Hematopoietic multipotent progenitor cell treated with erythropoietin and hydrocortisone succinate and interleukin-3 and kit ligand, for 15 days (in vitro differentiated cells): Measurements from ENCODE around the gene WDR5.

Experiments used
- DNase-seq: peaks from one replicate; pipeline ENCODE4 v3.0.0-alpha.2; 2015; ENCODE audit warnings: low spot score

WDR5 gene

DNA sequence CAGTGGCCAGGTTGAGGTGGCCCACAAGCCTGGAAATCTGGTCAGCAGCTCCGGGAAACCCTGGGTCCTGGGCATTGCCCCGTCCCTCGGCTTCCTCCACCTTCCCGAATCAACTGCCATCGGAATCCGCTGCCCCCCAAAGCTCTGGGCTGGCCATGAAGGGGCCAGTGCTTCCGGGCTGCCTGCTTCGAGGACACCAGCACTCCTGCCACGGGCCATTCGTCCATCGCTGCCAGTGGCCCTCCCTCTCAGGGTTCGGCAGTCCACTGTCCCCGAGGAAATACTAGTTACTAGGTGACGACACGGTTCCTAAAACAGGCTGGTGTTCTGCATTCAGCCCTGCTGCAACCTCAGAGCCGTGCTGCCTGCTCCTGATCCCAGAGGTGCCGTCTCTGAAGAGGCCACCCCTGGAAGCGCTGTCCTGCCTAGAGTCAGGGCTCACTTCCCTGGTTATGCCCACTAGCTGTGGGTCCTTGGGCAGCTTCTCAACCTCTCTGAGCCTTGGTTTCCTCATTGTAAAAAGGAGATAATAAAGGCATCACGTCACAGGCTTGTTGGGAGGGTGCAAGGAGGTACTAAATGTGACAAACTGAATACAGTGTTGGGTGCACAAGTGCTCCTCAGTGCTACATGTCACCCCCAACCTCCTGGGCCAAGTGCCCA is 3.5 kb upstream of the WDR5 start:
- no peak for DNase-seq

DNA sequence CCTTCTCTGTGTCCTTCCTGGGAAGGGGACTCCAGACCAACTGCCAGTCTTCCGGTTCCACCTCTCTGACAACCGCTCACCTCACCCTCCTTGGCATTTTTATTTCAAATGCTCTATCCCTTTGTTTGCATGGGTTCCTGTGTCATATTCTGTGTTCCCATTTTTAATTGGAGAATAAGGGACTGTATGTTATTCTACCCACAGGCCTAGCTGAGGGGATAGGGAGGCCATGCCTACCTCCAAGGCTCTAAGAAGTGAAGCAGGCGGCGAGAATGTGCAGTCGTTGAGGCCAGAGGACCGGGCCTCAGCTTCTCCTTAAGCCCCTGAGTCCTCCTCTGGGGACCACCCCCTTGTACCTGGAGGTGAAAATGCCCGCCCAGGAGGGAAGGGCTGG is 936 bp upstream of the WDR5 start:
- no peak for DNase-seq

DNA sequence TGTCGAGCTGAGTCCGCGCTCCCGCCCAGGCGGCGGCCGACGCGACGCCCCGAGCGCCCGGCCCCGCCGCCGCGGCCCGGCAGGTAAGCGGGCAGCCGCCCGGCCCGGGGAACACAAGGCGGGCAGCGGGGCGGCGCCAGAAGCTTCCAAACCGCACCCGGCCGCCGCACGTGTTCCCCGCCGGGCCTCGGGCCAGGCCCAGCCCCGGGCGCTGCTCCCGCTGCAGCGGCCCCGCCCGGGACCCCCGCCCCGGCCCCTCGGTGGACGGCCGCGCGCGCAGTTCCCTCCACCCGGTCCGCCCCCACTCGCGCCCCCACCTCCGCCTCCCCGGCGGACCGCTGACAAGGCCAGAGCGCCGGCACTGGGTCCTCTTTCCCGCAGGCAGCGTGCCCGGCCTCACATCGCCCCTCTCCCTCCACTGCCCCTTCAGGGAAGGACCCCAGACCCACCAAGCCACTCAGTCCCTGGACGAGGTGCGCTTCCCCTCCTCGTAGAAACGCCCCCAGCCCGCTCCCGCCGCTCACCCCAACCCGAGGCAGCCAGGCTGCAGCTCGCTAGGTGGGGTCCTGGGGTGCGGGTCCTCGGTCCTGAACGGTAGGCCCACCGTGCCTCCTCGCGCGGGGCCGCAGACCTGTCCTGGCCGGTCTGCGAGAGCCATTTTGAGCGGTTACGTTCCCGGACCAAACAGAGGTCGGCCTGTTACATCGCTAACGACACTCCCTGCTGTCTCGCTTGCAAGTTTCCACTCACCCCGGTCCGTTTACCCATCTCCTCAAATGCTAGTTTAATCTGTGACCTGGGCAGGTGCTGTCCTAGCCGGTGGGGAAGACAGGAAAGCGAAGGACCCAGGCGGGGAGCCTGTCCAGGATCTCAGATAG is 475 bp downstream of the WDR5 start:
- peak; percentile 22 for DNase-seq

DNA sequence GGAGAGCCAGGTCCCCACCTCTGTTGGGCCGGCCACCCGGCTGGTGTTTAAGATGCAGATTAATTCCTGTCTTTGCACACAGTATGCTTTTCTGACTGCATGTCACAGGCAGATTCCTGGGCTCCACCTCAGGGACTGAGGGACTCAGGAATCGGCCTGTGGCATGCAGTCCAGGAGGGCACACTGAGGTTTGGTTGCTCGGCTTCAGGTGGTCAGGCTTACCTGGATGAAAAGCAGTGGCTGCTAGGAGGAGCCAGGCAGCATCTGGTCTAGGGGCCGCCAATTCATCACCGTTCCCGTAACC is 1.1 kb downstream of the WDR5 start:
- no peak for DNase-seq

DNA sequence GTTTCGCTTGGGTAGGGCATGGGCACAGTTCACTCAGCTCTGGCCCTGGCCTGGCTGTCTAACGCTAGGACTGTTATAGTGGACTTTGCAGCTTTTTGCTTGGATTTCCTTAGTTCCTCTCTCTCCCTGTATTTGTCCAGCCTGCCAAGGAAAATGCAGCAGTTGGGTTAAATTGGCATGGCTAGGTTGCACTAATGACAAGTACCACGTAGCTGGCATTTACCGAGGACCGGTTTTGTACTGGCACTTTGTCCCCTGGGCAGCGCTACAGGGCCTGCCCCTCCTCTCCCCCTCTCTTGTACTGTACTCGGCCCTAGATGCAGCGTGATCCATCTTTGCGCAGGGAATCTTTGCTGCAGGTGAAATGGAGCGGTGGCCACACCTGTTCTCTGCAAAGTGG is 2.4 kb downstream of the WDR5 start:
- DNase-seq, result no peak

DNA sequence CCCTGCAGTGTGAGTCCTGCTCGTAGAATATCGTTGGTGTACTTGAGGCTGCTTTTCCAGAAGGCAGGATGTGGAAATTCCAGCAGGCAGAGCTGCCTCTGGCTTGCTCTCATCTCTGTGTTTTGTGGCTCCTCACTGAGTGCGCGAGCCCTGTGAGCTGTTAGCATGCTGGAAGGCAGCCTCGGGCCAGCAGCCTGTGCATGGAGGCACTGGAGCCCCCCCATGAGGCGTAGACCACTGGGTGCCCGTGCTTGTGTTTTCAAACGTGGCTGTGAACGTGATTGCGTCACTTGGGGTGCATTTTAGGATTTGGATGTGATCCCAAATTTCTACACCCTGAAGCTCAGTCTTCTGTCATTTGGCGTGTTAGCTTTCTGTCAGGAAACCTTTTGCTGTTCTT is 3.2 kb downstream of the WDR5 start:
- no peak for DNase-seq

DNA sequence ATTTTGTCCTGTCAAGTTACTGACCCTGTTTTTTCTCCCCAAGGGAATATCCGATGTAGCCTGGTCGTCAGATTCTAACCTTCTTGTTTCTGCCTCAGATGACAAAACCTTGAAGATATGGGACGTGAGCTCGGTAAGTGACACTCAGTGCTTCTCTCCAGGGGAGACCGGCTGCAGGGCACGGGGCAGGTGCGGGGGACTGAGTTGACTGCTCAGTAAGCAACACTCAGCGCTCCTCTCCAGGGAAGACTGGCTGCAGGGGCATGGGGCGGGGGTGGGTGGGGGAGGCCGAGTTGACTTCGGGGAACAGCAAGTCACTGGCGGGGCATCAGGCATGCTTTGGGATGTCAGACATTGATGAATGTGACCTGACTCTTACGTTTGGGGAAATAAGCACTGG is 6.0 kb downstream of the WDR5 start:
- no peak for DNase-seq

DNA sequence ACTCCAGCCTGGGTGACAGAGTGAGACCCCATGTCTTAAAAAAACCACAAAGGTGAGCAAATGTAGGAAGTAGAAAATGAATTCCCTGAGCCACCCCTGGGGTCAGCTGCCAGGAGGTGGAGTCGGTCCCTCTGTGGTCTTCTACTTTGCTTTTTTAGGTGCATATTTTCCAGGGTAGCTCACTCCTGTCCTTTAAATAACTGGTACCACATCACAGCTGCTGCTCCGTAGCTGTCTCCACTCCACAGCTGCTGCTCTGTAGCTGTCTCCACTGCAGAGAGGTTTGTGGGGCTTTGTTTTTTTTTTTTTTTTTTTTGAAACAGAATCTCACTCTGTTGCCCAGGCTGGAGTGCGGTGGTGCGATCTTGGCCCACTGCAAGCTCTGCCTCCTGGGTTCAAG is 8.9 kb downstream of the WDR5 start:
- no peak for DNase-seq

DNA sequence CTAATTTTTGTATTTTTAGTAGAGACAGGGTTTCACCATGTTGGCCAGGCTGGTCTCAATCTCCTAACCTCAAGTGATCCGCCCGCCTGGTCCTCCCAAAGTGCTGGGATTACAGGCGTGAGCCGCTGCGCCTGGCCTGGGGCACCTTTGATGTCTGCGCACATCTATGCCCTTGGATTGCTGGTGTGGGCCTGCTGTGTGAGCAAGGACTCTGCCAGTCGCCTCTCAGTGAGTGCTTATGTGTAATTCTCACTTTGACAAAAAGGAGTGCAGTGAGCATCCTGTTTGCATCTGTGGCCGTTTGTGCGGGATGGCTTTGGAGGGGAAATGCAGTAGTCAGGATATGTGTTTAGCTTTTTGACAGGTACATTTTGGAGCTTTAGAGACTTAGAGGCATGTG is 9.4 kb downstream of the WDR5 start:
- DNase-seq, result no peak

DNA sequence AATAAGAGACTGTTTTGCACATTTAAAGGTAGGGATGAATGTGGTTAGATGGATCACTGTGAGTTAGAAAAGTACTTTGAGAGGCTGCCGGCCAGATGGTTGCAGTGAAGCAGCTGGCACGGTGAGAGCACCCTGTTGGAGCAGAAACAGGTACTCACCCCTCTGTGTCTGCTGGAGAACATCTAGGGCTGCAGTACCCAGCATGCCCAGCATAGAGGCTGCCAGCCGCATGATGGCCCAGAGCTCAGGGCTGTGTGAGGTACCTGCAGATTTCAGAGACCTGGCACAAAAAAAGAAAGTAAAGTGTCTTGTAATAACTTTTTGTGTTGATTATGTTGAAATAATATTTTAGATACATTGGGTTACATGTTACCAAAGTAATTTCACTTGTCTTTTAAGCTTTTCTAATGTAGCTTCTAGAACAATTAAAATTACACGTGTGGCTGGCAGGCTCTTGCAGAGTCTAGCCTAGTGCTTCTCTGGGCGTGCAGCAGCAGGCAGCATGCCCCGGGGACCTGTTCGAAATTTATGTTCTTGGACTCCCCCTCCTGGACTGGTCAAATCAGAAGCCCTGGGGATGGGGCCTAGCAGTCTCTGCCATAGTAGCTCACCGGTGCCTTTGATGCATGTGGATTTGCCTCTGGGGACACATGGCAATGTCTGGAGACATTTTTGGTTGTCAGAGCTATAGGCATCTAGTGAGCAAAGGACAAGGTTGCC is 11.1 kb downstream of the WDR5 start:
- no peak for DNase-seq

DNA sequence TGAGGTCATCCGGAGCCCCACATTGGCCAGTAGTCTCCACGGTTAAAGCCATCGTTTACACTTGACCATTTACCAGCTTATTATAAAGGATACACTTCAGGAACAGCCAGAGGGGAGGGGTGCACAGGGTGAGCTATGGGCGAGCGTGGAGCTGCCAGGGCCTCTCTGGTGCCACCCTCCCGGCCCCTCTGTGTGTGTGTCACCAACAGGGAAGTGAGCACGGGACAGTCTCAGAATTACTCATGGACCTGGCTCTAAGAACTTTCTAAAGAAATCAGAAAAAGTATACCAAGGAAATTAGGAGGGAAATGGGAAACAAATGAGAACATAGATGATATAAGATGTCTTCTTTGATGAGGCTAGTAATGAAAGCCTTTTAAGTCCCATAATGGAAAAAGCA is 13.5 kb downstream of the WDR5 start:
- no peak for DNase-seq

DNA sequence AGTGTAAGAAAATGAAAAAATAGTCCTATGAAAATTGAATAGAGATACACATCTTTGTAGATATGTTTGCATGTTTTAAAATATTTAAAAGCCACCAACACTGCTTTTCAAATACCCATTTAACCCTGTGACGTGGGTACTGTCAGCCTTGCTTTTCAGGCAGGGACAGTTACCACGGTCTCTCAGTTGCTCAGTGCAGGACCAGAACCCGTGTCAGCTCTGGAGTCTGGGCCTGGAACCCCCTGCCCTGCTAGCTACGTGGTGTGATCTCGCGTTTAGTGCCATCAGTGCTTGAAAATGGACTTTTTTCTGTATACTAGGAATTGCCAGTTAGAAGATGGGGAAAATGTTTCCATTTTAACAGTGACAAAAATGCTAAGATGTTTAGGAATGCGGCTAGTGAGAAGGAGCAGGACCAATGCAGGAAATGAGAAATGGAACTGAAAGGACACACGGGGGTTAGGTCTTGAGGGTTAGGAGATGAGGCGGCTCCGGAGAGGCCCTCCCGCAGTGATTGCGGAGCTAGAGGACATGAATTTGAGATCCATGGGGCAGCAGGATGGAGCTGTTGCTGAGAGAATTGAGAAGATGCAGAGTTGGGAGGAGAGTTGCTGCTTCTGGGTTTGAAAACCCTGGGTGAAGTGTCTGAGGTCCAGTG is 14.8 kb downstream of the WDR5 start:
- DNase-seq, result no peak

DNA sequence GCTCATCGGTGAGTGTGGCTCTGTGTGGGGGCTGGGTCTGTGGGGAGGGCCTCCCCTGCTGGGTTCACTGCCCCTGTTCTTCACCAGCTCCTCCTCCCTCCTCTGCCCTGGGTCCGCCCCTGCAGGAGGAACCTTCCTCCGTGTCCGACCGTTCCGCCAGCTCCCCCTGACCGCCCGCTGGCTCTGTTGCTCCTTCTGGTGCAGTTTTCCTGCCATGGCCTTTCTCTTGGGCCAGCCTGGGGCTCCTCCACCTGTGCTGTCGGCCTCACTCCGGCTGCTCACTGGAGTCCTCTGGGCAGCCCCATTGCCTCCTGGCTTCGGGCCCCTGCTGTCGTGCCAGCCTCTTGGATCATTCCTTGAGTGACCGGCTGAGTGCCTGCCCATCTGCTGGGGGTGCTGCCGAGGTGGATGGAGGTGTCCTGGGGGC is 16.2 kb downstream of the WDR5 start:
- DNase-seq, result no peak

DNA sequence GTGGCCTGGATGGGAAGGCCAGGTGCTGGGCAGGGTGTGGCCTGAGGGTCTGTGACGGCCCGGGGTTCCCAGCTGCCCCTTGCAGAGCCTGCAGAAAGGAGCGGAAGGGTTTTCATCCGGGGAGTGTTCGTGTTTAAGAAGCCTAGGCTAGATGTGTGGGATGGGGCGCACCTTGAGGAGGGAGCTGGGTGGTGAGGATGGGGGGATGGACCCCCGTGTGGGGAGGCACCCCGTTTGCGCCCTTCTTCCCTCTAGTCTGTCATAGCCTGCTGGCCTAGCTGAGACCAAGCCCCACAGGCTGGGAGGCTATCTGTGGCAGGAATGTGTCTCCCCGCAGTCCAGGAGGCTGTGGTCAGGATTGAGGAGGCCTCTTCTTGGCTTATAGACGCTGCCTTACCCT is 16.6 kb downstream of the WDR5 start:
- DNase-seq, result no peak

DNA sequence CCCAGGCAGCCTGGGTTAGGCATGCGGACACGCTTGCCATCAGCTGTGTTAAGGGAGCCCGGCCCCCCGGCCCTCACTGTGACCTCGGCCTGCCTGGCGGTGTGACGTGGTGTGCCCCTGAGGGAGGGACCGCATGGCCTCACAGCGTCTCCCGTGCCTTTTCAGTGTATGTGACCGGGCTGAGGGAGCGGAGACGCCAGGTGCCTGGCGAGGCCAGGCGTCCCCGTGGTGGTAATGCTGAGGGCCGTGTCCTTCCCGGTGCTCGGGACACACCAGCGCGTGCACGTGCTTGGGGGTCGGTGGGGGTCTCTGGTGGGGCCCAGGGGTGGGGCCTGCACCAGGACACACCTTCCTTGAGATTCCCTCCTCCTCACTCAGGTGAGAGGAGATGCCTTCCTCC is 17.6 kb downstream of the WDR5 start:
- DNase-seq, result no peak

DNA sequence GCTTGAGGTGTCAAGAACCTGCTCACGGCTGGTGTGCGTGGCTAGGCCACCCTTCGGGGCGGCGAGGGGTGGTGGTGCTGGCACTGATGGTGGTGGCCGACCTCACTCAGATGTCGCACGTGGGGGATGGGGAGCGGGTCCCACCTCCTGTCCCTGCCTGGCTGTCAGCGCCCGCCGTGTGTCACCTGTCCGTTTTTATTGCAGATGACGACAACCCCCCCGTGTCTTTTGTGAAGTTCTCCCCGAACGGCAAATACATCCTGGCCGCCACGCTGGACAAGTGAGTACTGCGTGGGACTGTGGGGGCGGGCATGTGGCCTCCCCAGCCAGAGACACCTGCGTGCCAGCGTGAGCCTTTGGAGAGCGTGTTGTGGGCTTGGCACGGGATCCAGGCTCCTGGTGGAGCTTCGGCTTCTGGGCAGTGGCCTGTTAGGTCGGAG is 18.4 kb downstream of the WDR5 start:
- no peak for DNase-seq

DNA sequence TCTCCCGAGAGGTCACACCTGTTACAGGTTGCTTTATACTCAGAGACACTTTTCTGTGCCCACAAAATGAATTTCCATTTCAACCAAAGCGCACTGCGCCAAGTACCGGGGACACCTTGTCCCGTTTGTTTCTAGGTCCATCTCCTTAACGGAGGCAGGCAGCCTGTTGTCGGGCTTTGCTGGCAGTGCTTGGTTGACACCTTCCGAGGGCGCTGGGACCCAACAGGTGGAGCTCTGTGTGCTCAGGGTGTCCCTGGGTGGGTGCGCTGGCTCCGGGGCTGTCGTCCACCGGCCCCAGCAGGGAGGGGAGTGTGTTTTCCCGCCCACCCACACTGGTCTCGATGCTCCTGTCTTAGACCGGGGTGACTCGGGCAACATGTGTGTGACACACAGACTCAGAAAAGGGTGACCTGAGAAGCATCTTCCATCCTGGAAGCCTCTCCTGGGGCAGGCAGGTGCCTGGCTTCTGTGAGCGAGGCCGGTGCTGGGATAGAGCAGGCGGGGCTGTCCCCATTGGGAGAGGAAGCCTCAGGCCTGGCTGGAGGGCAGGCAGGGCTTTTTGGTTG is 20.0 kb downstream of the WDR5 start:
- DNase-seq, result no peak

DNA sequence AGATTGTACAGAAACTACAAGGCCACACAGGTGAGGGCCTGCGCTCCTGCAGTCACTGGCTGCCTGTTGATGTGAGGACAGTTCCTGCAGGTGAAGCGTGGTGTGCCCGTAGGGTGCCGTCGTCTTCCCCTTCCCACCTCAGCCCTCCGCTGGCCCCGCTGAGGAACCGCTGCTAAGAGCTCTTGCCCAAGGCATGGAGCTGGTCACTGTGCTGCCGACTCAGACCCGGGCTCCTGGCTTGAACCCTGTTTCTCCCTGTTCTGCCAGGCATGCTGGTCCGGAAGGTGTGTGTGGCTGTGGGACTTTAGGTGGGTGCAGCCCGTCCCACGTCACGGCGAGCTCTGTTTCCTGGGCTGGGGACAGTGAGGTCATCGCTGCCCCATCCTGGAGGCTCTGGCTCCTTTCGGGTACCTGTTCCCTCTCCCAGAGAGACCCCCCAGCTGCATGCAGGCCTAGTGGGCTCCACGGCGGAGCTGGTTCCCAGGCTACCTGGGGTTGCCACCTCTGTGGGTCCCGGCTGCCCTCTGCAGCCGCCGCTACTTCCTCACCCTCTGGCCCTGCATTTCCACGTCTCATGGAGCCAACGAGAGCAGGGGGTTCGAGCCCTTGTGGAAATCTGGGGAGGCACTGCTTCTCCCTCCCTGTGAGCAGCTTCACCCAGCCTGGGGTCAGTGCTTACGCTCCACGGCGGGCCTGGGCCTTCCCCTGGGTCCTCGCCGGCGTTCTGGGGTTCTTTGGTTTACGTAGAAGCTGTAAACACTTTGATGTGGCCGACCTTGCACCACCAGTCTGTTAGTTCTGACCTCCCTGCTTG is 20.9 kb downstream of the WDR5 start:
- DNase-seq, result no peak

DNA sequence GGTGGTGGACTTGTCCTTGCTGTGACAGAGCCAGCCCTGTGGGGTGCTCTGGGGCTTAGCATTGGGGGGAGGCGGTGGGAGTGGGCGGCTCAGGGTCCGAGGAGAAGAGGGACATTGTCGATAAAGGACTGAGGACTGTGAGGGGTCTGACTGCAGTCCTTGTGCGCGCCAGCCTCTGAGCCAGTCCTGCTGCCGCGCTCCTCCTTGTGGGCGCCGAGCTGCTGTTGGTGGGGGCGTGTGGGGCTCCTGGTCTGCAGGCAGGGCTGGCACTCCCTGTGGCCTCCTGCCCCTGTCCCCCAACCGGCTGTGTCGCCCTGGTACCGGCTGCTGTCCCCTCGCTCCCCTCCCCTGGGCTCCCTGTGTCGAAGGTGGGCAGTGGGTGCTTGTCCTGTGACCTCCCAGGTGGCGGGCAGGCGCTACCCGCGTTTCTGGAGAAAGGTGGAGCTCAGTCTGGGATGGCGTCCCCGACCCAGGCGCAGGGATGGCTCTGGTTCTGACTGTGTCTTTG is 21.6 kb downstream of the WDR5 start:
- DNase-seq, result no peak

DNA sequence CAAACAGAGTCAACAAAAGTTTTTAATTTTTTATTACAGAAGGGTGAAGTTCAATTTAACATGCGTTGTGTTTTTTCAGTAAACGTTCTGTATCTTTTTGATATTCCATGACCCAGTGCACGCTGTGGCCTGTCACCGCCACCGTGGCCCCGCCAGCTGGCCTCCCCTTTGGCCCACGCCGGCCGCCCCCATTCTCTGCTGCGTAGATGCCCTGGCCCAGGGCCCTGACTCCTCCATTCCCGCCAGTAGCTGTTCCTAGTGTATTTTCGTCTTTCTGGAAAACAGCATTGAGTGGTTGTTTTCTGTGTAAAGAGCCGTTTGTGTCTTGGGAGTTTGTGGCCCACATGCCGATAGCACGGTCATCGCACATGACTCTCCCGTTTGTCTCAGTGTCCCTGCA is 22.4 kb downstream of the WDR5 start:
- no peak for DNase-seq

DNA sequence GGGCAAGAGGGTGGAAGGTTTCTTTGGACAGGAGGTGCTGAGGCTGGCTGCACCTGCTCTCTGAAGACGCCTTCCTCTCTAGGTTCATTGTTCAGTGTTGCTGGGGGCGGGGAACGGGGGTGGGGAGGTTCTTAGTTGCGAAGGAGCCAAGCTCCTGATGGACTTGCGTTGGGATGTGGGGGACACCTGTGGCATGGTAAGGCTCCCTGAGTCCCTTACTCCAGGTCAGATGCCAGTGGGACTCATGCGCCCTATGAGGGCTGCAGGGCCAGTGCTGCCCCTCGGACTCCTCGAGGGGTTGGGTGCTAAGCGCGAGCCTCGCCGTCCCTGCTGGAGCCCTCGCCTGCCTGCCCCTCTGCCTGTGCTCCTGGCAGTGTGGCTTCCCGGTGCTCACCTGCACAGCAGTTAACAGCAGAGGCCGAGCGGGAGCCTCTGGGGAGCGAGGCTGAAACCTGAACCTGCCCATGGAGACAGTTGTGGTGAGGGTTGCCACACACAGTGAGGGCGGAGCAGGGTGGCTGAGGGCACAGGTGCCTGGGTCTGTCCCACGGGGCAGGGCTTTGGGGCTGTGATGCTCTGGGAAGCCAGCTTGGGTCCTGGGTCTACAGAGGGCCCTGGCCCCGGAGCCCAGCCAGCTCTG is 23.0 kb downstream of the WDR5 start:
- DNase-seq, result no peak
